AG09309 (cell line): ENCODE measurements around the gene PSMB8.
"Not testable (repeated sequence)": the region's sequence is repeated elsewhere in the genome, so short reads cannot be mapped to it uniquely, and the experiment has no call there.

ENCODE experiments used
- DNase-seq: peaks from one replicate; pipeline ENCODE4 v3.0.0-alpha.2; 2010; ENCODE audit warnings: low read depth
- H3K4me3 ChIP-seq: 2 replicates; pipeline ENCODE4 v1.5.1; 2011; ENCODE audit warnings: mild to moderate bottlenecking, low read depth, low read length, moderate library complexity; ENCODE audit not compliant: control insufficient read depth
- TF ChIP-seq, protein P1 (sequence below): IDR thresholded peaks from 2 replicates; pipeline ENCODE4 v1.5.1; 2011; ENCODE audit warnings: mild to moderate bottlenecking, low read depth, low read length, inconsistent platforms; ENCODE audit not compliant: insufficient read depth, control insufficient read depth; ENCODE audit errors: missing control alignments

The PSMB8 gene

DNA sequence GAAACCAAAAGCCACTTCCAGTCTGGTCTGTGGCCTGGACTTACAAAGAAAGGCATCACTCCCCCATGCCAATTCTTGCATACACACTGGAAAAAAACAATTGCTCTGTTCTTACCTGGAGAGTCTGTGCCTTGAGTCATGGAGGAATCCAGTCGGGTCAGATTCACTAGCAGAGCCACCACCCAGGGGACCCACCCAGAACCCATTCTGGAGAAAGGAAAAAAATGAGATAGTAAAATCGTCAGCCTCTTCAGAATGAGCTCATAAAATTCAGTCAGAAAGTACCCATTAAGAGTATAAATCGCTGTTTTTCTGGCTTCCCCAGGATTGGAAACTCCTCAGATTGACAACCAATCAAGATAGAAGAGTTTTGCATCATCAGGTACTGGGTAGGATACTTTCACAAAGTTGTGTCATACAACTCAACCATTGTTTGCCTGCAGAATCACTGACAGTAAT, 27.1 kb downstream of the PSMB8 start, which contains the start of gene HLA-DOB:
HLA-DOB (minus strand) TSS at position 257 of the 459 bp plus-strand sequence; CDS start at position 206, 51 bp downstream.
- DNase-seq = no peak
- H3K4me3 ChIP-seq = no peak within 1 kb of the TSS
- TF ChIP-seq, protein P1, sequence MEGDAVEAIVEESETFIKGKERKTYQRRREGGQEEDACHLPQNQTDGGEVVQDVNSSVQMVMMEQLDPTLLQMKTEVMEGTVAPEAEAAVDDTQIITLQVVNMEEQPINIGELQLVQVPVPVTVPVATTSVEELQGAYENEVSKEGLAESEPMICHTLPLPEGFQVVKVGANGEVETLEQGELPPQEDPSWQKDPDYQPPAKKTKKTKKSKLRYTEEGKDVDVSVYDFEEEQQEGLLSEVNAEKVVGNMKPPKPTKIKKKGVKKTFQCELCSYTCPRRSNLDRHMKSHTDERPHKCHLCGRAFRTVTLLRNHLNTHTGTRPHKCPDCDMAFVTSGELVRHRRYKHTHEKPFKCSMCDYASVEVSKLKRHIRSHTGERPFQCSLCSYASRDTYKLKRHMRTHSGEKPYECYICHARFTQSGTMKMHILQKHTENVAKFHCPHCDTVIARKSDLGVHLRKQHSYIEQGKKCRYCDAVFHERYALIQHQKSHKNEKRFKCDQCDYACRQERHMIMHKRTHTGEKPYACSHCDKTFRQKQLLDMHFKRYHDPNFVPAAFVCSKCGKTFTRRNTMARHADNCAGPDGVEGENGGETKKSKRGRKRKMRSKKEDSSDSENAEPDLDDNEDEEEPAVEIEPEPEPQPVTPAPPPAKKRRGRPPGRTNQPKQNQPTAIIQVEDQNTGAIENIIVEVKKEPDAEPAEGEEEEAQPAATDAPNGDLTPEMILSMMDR = no peak

DNA sequence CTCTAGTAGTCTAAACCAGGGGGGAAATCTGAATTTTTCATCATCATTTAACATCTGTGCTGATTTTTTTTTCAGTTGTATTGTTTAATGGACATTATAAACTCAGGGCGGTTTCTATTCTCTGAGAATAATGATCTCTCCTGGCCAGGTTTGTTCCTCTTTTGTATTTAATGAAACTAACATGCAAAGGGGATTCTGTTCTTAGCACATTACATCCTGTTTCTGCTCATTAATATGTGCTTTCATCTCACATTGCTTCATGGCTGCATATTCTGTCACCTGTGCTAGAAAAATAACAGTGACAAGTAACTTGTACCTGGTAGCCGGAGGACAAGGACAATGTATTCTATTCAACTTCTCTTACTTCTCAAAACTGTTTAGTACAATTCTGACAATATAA, 27.9 kb downstream of the PSMB8 start:
- TF ChIP-seq, protein P1 = no peak
- DNase-seq = no peak
- H3K4me3 ChIP-seq = no peak overlapping the region

DNA sequence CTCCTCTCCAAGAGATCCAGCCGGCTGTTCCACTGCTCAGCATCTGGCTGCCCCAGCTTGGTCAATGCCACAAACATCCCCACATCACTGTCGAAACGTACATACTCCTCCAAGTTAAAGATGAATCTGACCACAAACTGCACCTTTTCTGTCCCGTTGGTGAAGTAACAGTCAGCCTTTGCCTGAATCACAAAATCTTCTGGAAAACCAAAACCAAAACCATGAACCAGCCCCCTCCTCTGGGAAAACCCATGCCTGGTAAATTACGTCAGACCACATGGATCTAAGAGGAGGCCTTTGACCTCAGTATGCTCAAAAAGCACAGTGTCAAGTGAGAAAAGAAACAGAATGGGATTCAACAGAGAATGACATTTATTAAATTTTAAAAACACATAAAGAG, 28.7 kb downstream of the PSMB8 start:
- TF ChIP-seq, protein P1 = no peak
- H3K4me3 ChIP-seq = no peak overlapping the region
- no peak for DNase-seq

DNA sequence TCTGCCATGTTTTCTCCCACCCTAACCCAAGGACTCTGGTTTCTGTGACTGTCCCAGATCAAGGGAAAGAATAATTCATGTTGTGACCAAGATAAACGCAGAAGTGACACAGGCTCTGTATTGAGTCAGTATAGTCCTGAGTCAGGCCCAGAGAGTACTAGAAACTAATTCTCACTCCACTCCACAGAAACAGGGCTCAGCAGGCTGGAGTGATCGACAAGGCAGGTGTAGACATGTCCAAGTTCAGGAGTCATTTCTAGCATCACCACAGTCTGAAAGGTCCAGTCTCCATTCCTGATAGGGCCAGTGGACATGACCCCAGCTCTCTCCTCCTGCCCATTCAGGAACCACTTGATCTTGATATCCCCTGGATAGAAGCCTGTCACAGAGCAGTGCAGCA, 29.7 kb downstream of the PSMB8 start:
- H3K4me3 ChIP-seq = no peak overlapping the region
- no peak for DNase-seq
- TF ChIP-seq, protein P1 = no peak

DNA sequence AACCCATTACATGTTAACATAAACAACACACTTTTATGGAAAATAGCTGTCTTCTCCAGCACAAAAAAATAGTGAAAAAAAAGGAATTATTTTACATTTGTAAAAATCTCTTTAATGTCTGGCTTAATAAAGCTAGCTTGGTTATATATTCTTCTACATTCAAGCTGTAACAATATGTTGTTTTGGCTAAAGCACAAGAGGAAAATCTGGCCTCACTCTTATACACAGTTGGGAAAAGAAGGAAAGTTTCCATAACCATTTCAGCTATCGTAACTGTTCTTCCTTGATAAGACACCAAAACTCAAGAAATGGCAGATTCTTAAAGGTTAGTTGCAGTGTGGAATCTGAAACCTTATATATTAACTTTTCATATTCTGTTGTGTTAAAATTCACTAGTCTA, 34.7 kb downstream of the PSMB8 start:
- TF ChIP-seq, protein P1 = no peak
- H3K4me3 ChIP-seq = no peak overlapping the region
- DNase-seq = no peak

DNA sequence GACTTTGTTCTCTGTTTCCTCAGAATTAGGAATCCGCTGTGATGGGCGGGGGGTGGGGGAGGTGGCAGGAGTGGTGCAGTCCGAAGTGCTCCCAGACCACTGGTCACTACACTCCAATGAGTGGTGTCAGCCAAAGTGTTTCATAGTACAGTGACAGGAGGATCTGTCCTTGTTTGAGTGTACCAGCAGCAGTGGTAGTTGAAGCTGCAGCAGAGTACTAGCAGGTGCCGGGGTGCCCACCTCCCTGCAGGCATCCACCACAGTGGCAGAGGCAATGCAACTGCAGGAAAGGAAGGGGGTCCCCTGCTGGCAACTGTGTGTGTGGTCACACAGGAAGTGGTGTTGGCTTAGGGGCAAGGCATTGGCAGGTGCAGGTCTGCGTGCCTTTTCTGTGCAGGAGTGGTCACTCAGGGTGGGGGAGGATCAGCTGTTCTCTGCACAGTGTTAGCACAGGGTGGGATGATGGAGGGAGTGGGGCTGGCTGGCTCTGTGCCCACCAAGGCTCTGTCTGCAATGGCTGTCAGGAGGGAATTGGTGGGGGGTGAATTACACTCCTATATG, 36.7 kb downstream of the PSMB8 start:
- H3K4me3 ChIP-seq = no peak overlapping the region
- TF ChIP-seq, protein P1 = no peak
- no peak for DNase-seq

DNA sequence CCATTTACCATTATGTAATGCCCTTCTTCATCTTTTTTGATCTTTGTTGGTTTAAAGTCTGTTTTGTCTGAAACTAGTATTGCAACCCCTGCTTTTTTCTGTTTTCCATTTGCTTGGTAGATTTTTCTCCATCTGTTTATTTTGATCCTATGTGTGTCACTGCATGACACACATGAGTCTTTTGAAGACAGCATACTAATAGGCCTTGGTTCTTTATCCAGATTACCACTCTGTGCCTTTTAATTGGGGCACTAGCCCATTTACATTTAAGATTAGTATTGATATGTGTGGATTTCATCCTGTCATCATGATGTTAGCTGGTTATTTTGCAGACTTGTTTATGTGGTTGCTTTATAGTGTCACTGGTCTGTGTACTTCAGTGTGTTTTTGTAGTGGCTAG, 38.4 kb downstream of the PSMB8 start:
- DNase-seq, H3K4me3 ChIP-seq: not testable (repeated sequence)
